NCI-H1417 (cell line): ENCODE measurements around the gene E2F6.

Experiments used
- DNase-seq, 3 experiments: peaks; one replicate each; lab custom pipeline; 2025; lab: John Stamatoyannopoulos, UW

E2F6 gene

GRCh38 chr2:11457935-11458334 is 8.0 kb downstream of the E2F6 start:
- DNase-seq: no peak

- no peak for DNase-seq
Measured at GRCh38 chr2:11456251-11456650, 9.7 kb downstream of the E2F6 start.

DNA sequence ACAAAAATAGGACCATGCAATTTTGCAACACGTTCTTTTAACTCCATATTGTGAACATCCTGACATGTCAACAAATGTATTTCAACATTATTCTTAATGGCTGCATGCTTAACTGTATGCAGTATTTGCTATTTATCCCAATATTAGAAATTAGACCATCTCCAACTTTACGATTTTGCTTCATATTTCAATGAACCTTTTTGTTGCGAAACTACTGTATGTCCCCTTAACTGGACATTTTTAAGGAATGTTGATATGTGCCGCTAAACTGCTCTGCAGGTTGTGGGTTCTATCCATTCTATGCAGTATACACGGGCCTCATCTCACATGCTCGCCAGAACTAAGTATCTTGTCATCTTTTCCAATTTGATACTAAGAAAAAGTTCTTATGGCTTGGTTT is 11.1 kb downstream of the E2F6 start:
- DNase-seq: no peak

GRCh38 chr2:11450791-11451190 is 15.2 kb downstream of the E2F6 start:
- peak in 1 of 3 experiments; percentile 56 for DNase-seq

GRCh38 chr2:11446733-11447248 is 19.2 kb downstream of the E2F6 start:
- DNase-seq: peak; percentile 33 to 70 (median 38)

DNA sequence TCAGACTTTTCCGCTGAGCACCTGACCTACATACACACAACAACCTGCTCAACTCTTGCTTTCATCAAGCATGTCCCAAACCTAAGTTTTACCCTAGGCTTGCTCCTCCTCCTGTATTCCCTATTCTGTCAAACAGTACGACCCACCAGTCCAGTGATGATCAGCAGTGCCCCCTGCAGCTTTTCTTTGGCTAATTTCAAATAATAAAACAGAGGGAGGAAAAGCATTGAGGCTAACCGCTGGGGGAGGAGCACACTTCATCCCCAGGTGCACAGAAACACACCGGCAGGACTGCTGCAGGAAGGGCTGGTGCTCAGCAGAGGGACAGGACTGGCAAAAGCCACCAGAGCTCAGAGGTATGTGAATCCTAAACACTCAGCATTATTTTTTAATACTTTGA is 21.2 kb downstream of the E2F6 start:
- no peak for DNase-seq

GRCh38 chr2:11438555-11439080 is 27.3 kb downstream of the E2F6 start:
- no peak for DNase-seq

DNA sequence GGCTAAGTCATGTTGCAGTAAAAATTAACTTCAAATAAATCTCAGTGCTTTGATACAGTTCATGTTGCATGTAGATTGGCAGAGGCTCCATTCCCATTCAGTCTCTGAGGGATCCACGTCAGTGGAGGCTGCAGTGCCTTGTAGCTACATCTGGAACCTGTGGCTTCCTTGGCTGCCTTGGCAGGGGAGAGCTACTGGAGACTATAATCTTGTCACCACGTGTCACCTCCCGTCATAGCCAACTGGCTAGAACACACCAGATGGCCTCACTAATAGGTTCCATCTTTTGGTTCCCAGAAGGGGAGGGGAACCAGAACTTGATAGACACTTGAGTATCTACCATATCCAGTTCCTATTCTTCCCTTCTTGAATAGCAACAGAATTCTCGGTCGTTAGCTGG is 28.4 kb downstream of the E2F6 start:
- DNase-seq: no peak

DNA sequence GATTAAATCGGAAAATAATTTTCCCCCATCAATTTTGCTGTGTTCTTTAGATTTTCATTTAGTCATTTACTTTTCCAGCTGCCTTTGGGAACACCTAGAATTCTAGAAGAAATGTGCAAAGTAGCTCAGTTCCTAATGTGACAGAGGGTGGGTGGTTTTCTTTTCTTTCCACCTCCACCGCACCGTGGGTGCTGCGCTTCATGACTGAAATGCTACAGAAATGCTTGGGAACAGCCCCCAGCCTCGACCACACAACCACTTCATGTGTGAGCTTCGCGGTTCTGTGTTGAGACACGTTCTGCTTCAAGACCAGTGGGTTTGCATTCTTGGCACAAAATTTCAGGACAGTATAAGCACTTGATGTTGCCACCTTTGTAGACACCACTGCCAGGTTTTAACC is 30.9 kb downstream of the E2F6 start:
- no peak for DNase-seq

GRCh38 chr2:11434443-11434842 is 31.5 kb downstream of the E2F6 start:
- DNase-seq: no peak

- DNase-seq: no peak
Measured at GRCh38 chr2:11433822-11434221, 32.1 kb downstream of the E2F6 start.

DNA sequence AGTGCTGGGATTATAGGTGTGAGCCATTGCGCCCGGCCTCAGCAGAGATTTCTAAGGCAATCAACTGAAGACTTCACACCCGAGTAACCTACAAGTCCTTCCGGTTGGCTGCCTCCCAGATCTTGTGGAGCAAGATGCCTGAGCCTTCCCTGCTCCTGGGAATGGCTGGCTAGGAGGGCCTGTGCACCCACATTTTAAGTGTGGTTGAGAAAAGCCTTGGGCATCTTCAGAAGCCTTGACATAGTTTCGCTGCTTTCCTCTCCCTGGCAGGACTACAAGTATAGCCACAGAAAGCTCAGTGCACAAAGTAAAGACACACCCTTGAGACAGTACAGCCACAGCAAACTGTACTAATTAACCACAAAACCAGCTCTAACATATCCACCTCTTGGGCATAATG is 35.2 kb downstream of the E2F6 start:
- DNase-seq: no peak

DNA sequence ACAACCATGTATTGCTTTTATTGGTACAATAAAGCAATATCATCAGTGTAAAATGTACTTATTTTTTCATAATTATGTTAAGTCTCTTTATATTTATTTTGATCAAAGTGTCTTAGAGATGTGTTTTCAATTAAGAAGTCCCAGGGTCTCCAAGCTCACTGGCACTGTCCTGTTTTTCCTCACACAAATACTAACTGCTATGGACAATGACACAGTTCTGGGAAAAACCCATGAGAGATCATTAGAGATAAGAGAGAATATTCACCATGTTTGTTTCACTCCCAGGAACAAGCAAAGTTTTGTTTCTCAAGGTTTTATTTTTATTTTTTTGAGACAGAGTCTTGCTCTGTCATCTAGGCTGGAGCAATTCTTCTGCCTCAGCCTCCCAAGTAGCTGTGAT is 38.7 kb downstream of the E2F6 start:
- no peak for DNase-seq

- DNase-seq: no peak
Measured at GRCh38 chr2:11422901-11423435, 43.0 kb downstream of the E2F6 start.

GRCh38 chr2:11422491-11422865 is 43.5 kb downstream of the E2F6 start:
- no peak for DNase-seq

- DNase-seq: no peak
Measured at GRCh38 chr2:11421863-11422490, 44.0 kb downstream of the E2F6 start.

GRCh38 chr2:11420671-11421070 is 45.3 kb downstream of the E2F6 start:
- no peak for DNase-seq

DNA sequence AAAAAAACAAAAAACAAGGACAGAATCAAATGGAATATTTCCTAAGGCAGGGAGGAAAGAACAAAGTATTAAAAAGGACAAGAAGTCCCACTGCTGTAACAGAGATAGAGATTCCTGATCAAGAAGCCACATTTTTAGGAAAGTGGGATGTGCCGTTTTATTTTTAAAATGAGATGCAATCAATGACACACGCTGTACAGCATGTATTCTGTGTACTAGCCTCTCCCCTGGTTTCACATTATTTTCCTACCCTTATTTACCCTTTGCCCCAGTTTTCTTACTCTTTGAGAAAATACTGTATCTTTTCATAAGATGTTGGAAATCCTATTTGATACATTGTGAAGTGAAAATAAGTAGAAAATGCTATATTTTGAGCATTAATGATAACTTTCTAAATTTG is 45.8 kb downstream of the E2F6 start:
- DNase-seq: no peak

- no peak for DNase-seq
Measured at GRCh38 chr2:11419781-11420180, 46.2 kb downstream of the E2F6 start.

GRCh38 chr2:11417946-11418585 is 47.9 kb downstream of the E2F6 start:
- DNase-seq: no peak

DNA sequence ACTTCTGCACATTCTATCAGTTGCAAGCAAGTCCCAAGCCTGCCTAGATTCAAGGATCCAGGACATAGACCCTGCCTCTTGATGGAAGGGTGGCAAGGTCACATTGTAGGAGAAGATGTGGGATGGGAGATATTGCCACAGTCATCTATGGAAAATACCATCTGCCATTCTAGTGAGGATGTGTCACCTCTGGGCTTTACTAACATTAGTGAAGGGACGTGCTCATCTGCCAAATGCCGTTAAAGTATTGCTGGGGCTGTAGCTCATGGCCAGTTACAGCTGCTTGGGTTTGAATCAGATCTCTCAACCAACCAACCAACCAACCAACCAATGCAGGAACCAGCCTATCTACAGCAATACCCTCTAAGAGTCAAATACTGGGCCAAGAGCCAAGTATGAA is 49.0 kb downstream of the E2F6 start:
- no peak for DNase-seq

DNA sequence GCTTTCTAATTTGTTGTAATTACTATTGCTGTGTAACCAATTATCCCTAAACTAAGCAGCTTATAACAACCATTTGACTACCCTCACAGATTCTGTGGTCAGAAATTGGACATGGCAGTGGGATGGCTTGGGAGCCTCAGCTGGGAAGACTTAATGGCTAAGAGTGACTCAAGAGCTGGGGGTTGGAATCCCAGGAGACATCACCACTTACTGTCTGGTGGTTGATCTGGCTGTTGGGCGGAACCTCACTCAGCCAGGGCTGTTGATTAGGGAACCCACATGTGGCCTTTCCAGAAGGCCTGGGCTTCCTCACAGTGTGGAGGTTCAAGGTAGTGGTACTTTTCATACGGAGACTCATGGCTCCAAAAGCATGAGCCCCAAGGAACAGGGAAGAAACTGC is 49.8 kb downstream of the E2F6 start:
- peak in 2 of 3 experiments; percentile 24 to 50 for DNase-seq

DNA sequence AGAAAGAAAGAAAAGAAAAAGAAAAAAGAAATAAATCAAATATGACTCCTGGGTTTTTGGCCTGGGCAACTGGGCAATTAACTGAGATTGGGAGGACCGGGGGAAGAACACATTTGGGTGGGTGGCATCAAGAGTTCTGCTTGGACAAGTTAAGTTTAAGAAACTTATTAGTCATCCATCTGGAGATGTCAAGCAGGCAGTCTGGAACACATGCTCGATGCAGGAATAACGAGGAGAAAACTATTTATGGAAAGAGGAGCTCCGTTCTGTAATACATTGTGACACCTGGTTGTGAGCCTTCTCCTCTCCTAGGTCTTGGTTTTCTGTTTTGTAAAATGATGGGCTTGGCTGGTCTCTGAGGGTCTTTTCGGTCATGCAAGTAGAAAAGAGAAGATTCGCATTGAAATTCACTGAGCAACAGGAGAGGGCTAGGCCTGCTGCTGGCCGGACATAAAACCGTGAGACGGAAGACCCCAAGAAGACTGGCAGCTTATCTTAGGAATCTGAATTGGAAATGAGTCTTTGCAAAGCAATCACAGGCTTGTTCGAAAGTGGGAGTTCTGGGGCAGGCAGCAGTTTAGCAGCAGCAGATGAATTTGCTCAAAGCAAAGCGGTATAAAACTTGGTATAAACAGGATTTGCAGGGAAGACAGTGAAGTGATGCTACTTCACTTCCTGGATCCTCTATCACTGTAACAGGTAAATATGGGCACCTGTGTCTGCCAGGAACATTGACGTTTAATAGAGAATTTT is 51.4 kb downstream of the E2F6 start:
- DNase-seq: no peak
